ENCODE data around the gene TUNAR. TPM values are rescaled to one million over a fixed set of nuclear protein-coding genes. Genes with fewer than 3 reads are reported as not detected.

Gene TUNAR
- total RNA-seq, 2 experiments from 2014 or later = 0.17 to 0.54 TPM

GRCh38 chr14:95901054-95901453, 24.4 kb downstream of the TUNAR start:
- no peak overlapping the region for H3K4me2 ChIP-seq (ENCODE audit: low read length)
- no peak overlapping the region for H2AFZ ChIP-seq (ENCODE audit: low read length)
- TF ChIP-seq, protein P1, sequence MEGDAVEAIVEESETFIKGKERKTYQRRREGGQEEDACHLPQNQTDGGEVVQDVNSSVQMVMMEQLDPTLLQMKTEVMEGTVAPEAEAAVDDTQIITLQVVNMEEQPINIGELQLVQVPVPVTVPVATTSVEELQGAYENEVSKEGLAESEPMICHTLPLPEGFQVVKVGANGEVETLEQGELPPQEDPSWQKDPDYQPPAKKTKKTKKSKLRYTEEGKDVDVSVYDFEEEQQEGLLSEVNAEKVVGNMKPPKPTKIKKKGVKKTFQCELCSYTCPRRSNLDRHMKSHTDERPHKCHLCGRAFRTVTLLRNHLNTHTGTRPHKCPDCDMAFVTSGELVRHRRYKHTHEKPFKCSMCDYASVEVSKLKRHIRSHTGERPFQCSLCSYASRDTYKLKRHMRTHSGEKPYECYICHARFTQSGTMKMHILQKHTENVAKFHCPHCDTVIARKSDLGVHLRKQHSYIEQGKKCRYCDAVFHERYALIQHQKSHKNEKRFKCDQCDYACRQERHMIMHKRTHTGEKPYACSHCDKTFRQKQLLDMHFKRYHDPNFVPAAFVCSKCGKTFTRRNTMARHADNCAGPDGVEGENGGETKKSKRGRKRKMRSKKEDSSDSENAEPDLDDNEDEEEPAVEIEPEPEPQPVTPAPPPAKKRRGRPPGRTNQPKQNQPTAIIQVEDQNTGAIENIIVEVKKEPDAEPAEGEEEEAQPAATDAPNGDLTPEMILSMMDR (conservative IDR thresholded peaks at IDR 0.05; ENCODE audit: low read length) = no peak
- DNase-seq (ENCODE audit: low spot score) = no peak
- POLR2A ChIA-PET = no interaction called here
- no peak overlapping the region for H3K4me3 ChIP-seq (ENCODE audit: low read depth, low read length, poor library complexity, severe bottlenecking)
- H4K20me1 ChIP-seq (ENCODE audit: insufficient read depth, low read length) = no peaks in the 10 kb centered on the region
- BruUV-seq (replicated peaks) = no TSS peak
- no peaks in the 10 kb centered on the region for H3K36me3 ChIP-seq (ENCODE audit: insufficient read depth, low read length)
- H3K79me2 ChIP-seq (ENCODE audit: insufficient read depth, low read depth, low read length) = no peaks in the 10 kb centered on the region
- H3K4me1 ChIP-seq (ENCODE audit: insufficient read depth, low read length, poor library complexity, severe bottlenecking) = peaks cover 3% of the 10 kb centered on the region
- CTCF ChIA-PET (ENCODE audit: unreplicated experiment) = no interaction called here
- no peaks in the 10 kb centered on the region for H3K9me3 ChIP-seq (ENCODE audit: low read length)
- intact Hi-C loops (cut with micrococcal nuclease; ENCODE audit: unreplicated experiment) = no loop called here
- no peaks in the 10 kb centered on the region for H3K9me2 ChIP-seq (ENCODE audit: insufficient read depth, low read length)
- H3K27ac ChIP-seq (ENCODE audit: low read depth, low read length, poor library complexity, severe bottlenecking) = no peak overlapping the region

DNA sequence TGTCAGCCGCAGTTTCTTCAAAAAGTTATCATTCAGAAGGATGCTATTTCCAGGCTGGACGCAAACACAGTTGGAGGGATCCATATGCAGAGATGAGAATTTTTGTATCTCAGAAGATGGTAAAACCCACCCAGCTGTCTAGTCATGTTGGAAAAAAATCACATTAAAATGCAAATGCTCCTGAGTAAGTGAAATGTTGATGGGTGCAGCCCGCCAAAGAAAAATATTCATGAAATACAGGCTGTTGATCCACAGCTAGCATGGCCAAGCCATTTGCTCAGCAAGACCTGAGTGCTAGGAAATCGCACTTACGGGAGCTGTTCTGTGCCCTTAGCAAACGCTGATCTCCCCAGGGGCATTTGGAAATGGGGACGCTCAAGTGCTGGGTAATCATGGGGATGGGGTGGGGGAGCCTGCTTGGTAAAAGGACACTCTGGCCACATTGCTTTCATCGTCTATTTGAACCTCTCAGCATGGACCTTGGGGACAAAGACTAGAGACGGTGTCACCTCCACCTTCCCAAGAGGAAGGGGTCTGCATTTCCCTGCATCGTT, 25.7 kb downstream of the TUNAR start:
- Histone ChIP-seq H3K4me3 (ENCODE audit: low read depth, low read length, poor library complexity, severe bottlenecking) (no peak overlapping the region), H4K20me1 (ENCODE audit: insufficient read depth, low read length) (no peaks in the 10 kb centered on the region), H3K36me3 (ENCODE audit: insufficient read depth, low read length) (no peaks in the 10 kb centered on the region), H3K4me1 (ENCODE audit: insufficient read depth, low read length, poor library complexity, severe bottlenecking) (no peaks in the 10 kb centered on the region), H3K79me2 (ENCODE audit: insufficient read depth, low read depth, low read length) (no peaks in the 10 kb centered on the region), H3K4me2 (ENCODE audit: low read length) (no peak overlapping the region), H3K27ac (ENCODE audit: low read depth, low read length, poor library complexity, severe bottlenecking) (no peak overlapping the region), H3K9me2 (ENCODE audit: insufficient read depth, low read length) (no peaks in the 10 kb centered on the region), H2AFZ (ENCODE audit: low read length) (no peak overlapping the region), H3K9me3 (ENCODE audit: low read length) (no peaks in the 10 kb centered on the region)
- TF ChIP-seq, protein P1 (conservative IDR thresholded peaks at IDR 0.05; ENCODE audit: low read length) = no peak
- no peak for TF ChIP-seq EZH2phosphoT487 (IDR thresholded peaks at IDR 0.05; ENCODE audit: borderline replicate concordance, low read depth, low read length)
- POLR2A ChIA-PET = interaction anchor here (0.6 kb wide), 1 partner anchor 95 kb away, joined by 3 read pairs; no protein-coding TSS in a partner anchor
- no peak for DNase-seq (ENCODE audit: low spot score)
- CTCF ChIA-PET (ENCODE audit: unreplicated experiment) = no interaction called here
- intact Hi-C loops (cut with micrococcal nuclease; ENCODE audit: unreplicated experiment) = no loop called here
- no TSS peak for BruUV-seq (replicated peaks)

GRCh38 chr14:95903165-95903564, 26.5 kb downstream of the TUNAR start:
- intact Hi-C loops (cut with micrococcal nuclease; ENCODE audit: unreplicated experiment) = no loop called here
- DNase-seq (ENCODE audit: low spot score) = no peak
- H2AFZ ChIP-seq (ENCODE audit: low read length) = no peak overlapping the region
- no peaks in the 10 kb centered on the region for H3K4me1 ChIP-seq (ENCODE audit: insufficient read depth, low read length, poor library complexity, severe bottlenecking)
- H3K9me2 ChIP-seq (ENCODE audit: insufficient read depth, low read length) = no peaks in the 10 kb centered on the region
- H3K79me2 ChIP-seq (ENCODE audit: insufficient read depth, low read depth, low read length) = no peaks in the 10 kb centered on the region
- POLR2A ChIA-PET = no interaction called here
- H3K27ac ChIP-seq (ENCODE audit: low read depth, low read length, poor library complexity, severe bottlenecking) = no peak overlapping the region
- CTCF ChIA-PET (ENCODE audit: unreplicated experiment) = no interaction called here
- no TSS peak for BruUV-seq (replicated peaks)
- no peak overlapping the region for H3K4me3 ChIP-seq (ENCODE audit: low read depth, low read length, poor library complexity, severe bottlenecking)
- no peaks in the 10 kb centered on the region for H3K9me3 ChIP-seq (ENCODE audit: low read length)
- no peaks in the 10 kb centered on the region for H3K36me3 ChIP-seq (ENCODE audit: insufficient read depth, low read length)
- H3K4me2 ChIP-seq (ENCODE audit: low read length) = no peak overlapping the region
- H4K20me1 ChIP-seq (ENCODE audit: insufficient read depth, low read length) = no peaks in the 10 kb centered on the region
- TF ChIP-seq, protein P1 (conservative IDR thresholded peaks at IDR 0.05; ENCODE audit: low read length) = no peak
- TF ChIP-seq EZH2phosphoT487 (IDR thresholded peaks at IDR 0.05; ENCODE audit: borderline replicate concordance, low read depth, low read length) = no peak

Measured in OCI-LY7 (cell line).